ENCODE results near the gene UAP1L1.
A peak's percentile ranks its signal among the peaks of the same experiment; 100 is the strongest.

Gene UAP1L1

DNA sequence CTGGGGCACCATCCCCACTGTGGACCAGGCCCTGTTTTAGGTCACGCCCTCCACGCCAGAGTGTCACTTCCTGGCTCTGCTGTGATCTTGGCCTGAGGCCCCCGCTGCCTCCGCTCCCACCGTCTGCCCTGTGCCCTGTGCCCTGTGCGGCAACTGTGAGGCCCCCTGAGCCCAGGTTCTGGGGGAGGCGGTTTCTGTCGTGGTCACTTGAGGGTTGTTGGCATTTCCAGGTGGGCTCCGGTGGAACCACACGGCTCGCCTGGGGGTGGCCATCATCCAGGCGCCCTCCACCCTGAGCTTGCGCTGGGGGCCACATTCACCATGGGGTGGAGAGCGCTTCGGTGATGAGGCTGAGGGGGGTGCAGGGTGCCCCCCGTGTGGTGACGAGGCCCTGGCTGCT lies 30.7 kb downstream of the UAP1L1 start:
- Histone ChIP-seq H3K4me1 (ENCODE audit: control insufficient read depth, insufficient read depth, low read length) (no peaks in the 10 kb centered on the region), H3K4me3 (ENCODE audit: low read depth, low read length) (no peak overlapping the region), H3K27ac (ENCODE audit: low read depth, low read length) (no peak overlapping the region), H3K9ac (ENCODE audit: low read depth, low read length) (no peak overlapping the region), H3K27me3 (ENCODE audit: control insufficient read depth, insufficient read depth, low read length) (peaks cover 2% of the 10 kb centered on the region; the same call in 1 of the 2 replicates), H3K36me3 (ENCODE audit: control insufficient read depth, insufficient read depth, low read length) (peaks cover 62% of the 10 kb centered on the region), H3K9me3 (ENCODE audit: control insufficient read depth, insufficient read depth, low read length) (no peaks in the 10 kb centered on the region)

DNA sequence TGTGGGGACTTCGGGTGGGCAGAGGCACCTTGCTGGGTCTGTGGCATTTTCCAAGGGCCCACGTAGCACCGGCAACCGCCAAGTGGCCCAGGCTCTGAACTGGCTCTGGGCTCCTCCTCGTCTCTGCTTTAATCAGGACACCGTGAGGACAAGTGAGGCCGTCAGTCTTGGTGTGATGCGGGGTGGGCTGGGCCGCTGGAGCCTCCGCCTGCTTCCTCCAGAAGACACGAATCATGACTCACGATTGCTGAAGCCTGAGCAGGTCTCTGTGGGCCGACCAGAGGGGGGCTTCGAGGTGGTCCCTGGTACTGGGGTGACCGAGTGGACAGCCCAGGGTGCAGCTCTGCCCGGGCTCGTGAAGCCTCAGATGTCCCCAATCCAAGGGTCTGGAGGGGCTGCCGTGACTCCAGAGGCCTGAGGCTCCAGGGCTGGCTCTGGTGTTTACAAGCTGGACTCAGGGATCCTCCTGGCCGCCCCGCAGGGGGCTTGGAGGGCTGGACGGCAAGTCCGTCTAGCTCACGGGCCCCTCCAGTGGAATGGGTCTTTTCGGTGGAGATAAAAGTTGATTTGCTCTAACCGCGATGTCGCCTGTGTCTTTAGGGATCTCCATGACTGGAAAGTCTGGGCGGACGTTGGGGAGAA lies 31.4 kb downstream of the UAP1L1 start:
- Histone ChIP-seq H3K27ac (ENCODE audit: low read depth, low read length) (no peak overlapping the region), H3K4me1 (ENCODE audit: control insufficient read depth, insufficient read depth, low read length) (no peaks in the 10 kb centered on the region), H3K27me3 (ENCODE audit: control insufficient read depth, insufficient read depth, low read length) (peaks cover 9% of the 10 kb centered on the region), H3K36me3 (ENCODE audit: control insufficient read depth, insufficient read depth, low read length) (peaks cover 55% of the 10 kb centered on the region), H3K9me3 (ENCODE audit: control insufficient read depth, insufficient read depth, low read length) (no peaks in the 10 kb centered on the region), H3K9ac (ENCODE audit: low read depth, low read length) (no peak overlapping the region), H3K4me3 (ENCODE audit: low read depth, low read length) (no peak overlapping the region)

DNA sequence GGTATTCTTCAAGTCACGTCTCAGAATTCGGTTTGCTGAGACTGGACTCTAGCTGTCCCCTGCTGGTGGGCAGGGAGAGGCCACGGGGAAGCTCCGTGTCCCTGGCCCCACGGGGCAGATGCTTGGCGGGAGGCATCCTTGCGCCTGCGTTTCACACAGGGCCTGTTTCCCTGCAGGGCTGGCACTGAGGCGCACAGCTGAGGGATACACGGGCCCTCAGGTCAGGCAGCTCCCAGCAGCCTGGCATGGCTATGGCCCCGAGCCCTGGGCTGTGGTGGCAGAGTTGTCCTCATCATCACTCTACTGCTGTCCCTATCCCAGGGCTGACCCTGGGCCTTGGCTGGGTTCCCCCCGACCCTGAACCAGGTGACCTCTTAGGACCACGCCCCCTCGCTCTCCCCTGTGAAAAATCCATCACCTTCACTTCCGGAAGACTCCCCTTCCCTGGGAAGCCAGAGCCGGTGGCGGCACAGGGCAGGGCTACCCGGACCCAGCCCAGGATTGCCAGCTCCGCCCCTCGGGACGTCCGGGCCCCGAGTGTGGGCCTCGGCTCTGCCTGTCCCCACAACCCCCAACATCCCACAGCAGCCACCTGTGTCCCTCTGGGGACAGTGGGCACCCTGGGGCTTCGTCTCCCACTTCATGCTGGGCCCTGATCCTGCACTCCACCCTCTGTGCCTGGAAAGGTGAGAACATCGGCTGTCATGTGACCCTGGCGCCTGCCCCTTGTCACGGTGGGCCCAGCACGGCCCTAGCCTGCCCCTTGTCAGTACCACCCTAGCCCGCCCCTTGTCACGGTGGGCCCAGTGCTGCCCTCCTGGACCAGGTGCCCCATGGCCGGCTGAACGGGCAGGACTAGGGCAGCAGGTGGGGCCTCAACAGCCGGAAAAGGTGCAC lies 32.2 kb downstream of the UAP1L1 start:
- no peak overlapping the region for H3K4me3 ChIP-seq (ENCODE audit: low read depth, low read length)
- H3K27ac ChIP-seq (ENCODE audit: low read depth, low read length) = no peak overlapping the region
- no peak overlapping the region for H3K9ac ChIP-seq (ENCODE audit: low read depth, low read length)
- H3K4me1 ChIP-seq (ENCODE audit: control insufficient read depth, insufficient read depth, low read length) = no peaks in the 10 kb centered on the region
- H3K27me3 ChIP-seq (ENCODE audit: control insufficient read depth, insufficient read depth, low read length) = peaks cover 15% of the 10 kb centered on the region
- no peaks in the 10 kb centered on the region for H3K9me3 ChIP-seq (ENCODE audit: control insufficient read depth, insufficient read depth, low read length)
- peaks cover 49% of the 10 kb centered on the region for H3K36me3 ChIP-seq (ENCODE audit: control insufficient read depth, insufficient read depth, low read length)

DNA sequence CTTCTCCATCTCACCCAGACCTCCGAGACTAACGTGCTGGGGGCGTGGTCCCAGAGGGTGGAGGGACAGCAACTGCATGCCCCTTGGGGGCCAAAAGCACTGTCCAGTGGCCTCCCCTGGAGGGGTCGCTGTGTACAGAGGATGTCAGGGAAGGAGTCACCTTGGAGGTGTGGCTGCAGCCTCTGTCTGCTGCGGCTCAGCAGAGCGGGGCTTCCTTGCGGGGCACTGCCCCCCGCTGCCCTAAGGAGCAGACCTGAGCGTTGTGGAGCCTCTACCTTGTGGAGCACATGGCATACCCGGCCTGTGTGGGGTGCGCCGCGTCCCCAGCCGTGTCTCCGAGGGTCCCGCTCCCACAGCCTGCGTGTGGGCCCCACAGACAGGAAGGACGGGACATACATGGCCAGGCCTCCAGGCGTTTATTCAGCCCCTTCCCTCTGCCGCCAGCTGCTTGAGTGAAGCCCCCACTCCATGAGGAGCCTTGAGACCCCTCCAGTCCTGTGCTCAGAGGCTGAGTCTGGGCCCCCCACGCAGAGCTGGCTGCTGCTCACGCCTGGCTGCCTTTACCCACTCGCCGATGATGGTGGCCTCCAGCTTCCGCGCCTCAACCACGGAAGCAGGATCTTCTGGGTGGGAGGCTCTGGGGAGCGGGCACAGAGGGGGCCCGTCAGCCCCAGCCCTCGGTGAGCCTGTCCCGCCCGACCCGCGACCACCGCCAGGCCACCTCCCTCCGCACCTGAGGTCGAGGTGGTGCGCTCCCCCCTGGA lies 33.0 kb downstream of the UAP1L1 start:
- Histone ChIP-seq H3K9ac (ENCODE audit: low read depth, low read length) (no peak overlapping the region; the same call in 1 of the 2 replicates), H3K27ac (ENCODE audit: low read depth, low read length) (no peak overlapping the region), H3K36me3 (ENCODE audit: control insufficient read depth, insufficient read depth, low read length) (peaks cover 43% of the 10 kb centered on the region), H3K4me3 (ENCODE audit: low read depth, low read length) (no peak overlapping the region), H3K9me3 (ENCODE audit: control insufficient read depth, insufficient read depth, low read length) (no peaks in the 10 kb centered on the region), H3K4me1 (ENCODE audit: control insufficient read depth, insufficient read depth, low read length) (no peaks in the 10 kb centered on the region), H3K27me3 (ENCODE audit: control insufficient read depth, insufficient read depth, low read length) (peaks cover 23% of the 10 kb centered on the region)

DNA sequence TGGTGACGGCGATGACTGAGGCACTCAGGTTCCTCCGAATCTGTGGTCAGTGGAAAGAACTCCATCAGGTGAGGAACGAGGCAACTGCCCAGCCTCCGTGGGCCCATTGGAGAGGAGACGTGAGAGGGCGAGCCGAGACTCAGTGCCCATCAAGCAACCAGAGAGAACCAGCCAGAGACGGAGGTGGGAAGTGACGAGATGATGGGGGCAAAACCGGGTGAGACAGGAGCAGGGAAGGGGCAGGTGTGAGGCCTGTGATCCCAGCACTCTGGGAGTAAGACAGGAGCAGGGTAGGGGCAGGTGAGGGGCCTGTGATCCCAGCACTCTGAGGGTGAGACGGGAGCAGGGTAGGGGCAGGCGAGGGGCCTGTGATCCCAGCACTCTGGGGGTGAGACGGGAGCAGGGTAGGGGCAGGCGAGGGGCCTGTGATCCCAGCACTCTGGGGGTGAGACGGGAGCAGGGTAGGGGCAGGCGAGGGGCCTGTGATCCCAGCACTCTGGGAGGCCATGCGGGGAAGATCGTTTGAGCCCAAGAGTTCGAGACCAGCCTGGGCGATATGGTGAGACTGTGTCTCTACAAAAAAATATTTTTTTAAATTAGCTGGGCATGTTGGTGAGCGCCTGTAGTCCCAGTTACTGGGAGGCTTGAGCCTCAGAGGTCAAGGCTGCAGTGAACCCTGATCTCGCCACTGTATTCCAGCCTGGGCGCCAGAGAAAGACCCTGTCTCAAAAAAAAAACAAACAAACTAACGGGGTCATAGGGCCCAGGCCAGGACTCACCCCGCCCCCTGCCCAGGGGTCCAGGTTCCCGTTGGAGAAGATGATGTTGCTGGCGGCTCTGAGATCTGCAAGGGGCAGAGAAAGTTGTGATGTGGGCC lies 33.8 kb downstream of the UAP1L1 start:
- no peak overlapping the region for H3K9ac ChIP-seq (ENCODE audit: low read depth, low read length)
- no peak overlapping the region for H3K27ac ChIP-seq (ENCODE audit: low read depth, low read length)
- H3K36me3 ChIP-seq (ENCODE audit: control insufficient read depth, insufficient read depth, low read length) = peaks cover 36% of the 10 kb centered on the region
- H3K9me3 ChIP-seq (ENCODE audit: control insufficient read depth, insufficient read depth, low read length) = no peaks in the 10 kb centered on the region
- H3K4me3 ChIP-seq (ENCODE audit: low read depth, low read length) = no peak overlapping the region
- peaks cover 27% of the 10 kb centered on the region for H3K27me3 ChIP-seq (ENCODE audit: control insufficient read depth, insufficient read depth, low read length)
- no peaks in the 10 kb centered on the region for H3K4me1 ChIP-seq (ENCODE audit: control insufficient read depth, insufficient read depth, low read length)

DNA sequence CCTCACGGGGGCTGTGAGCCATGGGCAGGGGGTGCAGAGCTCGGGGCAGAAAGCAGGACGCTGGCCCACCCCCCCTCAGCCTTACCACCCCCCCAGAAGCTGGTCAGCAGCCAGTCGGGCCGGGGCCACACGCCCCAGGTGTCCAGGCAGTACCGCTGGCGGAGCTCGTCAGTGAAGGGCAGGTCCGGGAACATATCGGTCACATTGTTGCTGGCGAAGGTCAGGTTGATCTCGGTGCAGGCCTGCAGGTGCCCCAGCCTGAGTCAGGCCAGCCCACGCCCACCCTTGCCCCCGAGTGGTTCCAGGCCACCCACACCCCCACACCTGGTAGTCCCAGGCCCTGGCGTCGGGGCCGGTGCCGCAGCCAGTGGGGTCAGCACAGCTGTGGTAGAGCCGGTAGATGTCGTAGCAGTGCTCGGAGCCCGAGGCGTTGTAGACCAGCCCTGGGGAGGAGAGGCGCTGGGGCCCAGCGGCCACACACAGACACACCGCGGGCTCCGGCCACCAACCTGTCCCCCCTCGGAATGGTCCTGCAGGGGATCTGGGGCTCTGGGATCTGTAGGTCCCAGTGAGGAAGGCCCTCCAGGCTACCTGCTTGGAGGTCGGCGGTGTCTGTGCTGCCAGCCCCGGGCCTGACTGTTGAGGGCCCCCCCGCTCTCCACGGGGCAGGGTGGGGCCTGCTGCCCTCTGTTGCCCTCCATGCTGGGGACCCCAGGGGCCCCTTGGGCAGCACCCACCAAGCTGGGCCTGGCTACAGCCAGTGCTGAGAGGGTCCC lies 34.7 kb downstream of the UAP1L1 start:
- no peak overlapping the region for H3K27ac ChIP-seq (ENCODE audit: low read depth, low read length)
- no peaks in the 10 kb centered on the region for H3K4me1 ChIP-seq (ENCODE audit: control insufficient read depth, insufficient read depth, low read length)
- peaks cover 29% of the 10 kb centered on the region for H3K36me3 ChIP-seq (ENCODE audit: control insufficient read depth, insufficient read depth, low read length)

DNA sequence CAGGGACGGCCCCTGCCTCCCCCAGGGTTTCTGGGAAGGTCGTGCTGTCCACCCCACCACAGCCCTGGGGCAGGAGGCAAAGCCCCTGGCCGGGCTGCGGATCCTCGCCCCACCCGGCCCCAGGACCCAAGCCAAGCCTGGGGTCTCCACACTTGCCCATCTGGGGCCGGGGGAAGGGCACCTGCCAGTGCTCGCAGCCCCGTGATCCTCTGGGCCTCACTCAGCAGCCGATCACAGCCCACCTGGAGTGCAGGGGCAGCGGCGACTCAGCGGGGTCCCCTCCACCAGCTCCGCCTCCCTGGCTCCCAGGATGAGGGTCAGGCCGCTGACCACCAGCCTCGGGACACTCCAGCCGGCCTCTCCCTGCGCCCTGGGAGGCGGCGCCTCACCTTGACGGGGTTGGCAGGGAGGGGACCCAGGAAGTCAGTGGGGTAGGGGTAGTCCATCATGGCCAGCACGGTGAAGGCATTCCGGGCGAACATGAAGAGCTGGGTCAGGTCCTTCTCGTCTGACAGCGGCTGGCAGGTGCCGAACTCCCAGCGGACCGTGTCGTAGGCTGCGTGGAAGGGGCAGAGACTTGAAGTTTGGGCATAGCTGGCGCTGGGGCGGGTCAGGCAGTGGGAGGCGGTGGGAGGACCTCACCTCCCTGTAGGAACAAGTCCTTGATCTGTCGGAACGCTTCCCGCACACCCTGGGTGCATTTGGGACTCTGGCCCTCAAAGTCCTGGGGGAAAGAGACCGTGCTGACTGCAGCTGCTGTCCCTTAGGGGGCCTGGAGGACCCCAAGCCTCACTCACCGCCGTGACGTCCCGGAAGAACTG lies 35.5 kb downstream of the UAP1L1 start:
- H3K27me3 ChIP-seq (ENCODE audit: control insufficient read depth, insufficient read depth, low read length) = peaks cover 29% of the 10 kb centered on the region
- H3K9ac ChIP-seq (ENCODE audit: low read depth, low read length) = no peak overlapping the region
- no peak overlapping the region for H3K4me3 ChIP-seq (ENCODE audit: low read depth, low read length)
- H3K9me3 ChIP-seq (ENCODE audit: control insufficient read depth, insufficient read depth, low read length) = no peaks in the 10 kb centered on the region
- H3K4me1 ChIP-seq (ENCODE audit: control insufficient read depth, insufficient read depth, low read length) = no peaks in the 10 kb centered on the region
- peaks cover 21% of the 10 kb centered on the region for H3K36me3 ChIP-seq (ENCODE audit: control insufficient read depth, insufficient read depth, low read length)
- H3K27ac ChIP-seq (ENCODE audit: low read depth, low read length) = no peak overlapping the region

More for the DNA sequence above, 34.7 kb downstream of the UAP1L1 start:
- Histone ChIP-seq H3K27me3 (ENCODE audit: control insufficient read depth, insufficient read depth, low read length) (peaks cover 29% of the 10 kb centered on the region), H3K9me3 (ENCODE audit: control insufficient read depth, insufficient read depth, low read length) (no peaks in the 10 kb centered on the region), H3K4me3 (ENCODE audit: low read depth, low read length) (no peak overlapping the region), H3K9ac (ENCODE audit: low read depth, low read length) (no peak overlapping the region)

DNA sequence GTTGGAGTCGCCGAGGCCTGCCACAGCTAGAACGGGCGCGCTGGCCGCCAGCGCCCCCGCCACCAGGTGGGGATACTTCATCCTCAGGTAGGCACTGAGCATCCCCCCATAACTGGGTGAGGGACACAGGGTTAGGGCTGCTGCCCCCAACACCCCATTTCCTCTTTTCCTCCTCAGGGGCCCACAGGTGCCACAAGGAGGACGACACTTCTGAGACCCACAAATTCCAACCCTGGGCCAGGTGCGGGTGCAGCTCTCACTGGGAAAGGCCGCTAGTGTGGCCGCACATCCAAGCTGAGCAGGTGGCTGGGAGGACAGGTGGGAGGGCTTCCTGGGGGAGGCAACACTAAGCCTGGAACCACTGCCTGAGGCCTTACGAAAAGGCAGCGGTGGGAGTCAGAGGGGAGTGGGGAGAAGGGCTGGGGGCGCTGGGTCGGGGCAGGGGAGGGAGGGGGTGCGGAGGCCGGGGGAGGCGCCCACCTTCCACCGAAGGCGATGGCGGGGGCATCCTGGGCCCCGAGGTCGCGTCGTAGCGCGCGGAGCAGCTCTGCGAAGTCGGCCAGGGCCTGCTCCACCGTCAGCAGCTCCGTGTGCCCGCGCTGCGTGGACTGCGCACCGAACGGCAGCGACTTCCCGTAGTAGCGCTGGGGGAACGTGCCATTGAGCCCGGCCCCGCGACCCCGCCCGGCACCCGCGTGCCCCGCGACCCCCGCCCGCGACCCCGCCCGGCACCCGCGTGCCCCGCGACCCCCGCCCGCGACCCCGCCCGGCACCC lies 36.3 kb downstream of the UAP1L1 start:
- no peak overlapping the region for H3K9ac ChIP-seq (ENCODE audit: low read depth, low read length)

DNA sequence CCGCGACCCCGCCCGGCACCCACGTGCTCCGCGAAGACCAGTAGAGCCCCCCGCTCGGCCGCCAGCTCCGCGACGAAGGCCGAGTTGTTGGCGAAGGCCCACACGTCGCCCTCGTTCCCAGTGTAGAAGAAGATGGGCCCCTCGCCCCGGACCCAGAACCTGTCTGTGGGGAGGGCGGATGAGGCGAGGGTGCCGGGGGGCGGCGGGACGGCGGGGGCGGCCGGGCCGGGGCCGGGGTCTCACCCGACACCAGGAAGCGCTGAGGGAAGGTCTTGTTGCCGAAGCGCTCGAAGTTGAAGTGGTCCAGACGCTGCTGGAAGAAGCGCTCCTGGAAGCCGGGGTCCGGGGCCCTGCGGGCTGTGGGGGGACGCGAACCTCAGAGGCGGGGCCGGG lies 36.9 kb downstream of the UAP1L1 start:
- Histone ChIP-seq H3K4me1 (ENCODE audit: control insufficient read depth, insufficient read depth, low read length) (no peaks in the 10 kb centered on the region), H3K4me3 (ENCODE audit: low read depth, low read length) (peak overlapping the region; percentile 47; the same call in 1 of the 2 replicates), H3K9ac (ENCODE audit: low read depth, low read length) (no peak overlapping the region), H3K9me3 (ENCODE audit: control insufficient read depth, insufficient read depth, low read length) (no peaks in the 10 kb centered on the region), H3K36me3 (ENCODE audit: control insufficient read depth, insufficient read depth, low read length) (0 out of 2 replicates have a peak, but pooled peaks cover 7% of the 10 kb centered on the region), H3K27me3 (ENCODE audit: control insufficient read depth, insufficient read depth, low read length) (peaks cover 29% of the 10 kb centered on the region), H3K27ac (ENCODE audit: low read depth, low read length) (no peak overlapping the region)

More for the DNA sequence above, 36.3 kb downstream of the UAP1L1 start:
- Histone ChIP-seq H3K27ac (ENCODE audit: low read depth, low read length) (no peak overlapping the region), H3K36me3 (ENCODE audit: control insufficient read depth, insufficient read depth, low read length) (peaks cover 14% of the 10 kb centered on the region), H3K4me1 (ENCODE audit: control insufficient read depth, insufficient read depth, low read length) (no peaks in the 10 kb centered on the region), H3K9me3 (ENCODE audit: control insufficient read depth, insufficient read depth, low read length) (no peaks in the 10 kb centered on the region), H3K27me3 (ENCODE audit: control insufficient read depth, insufficient read depth, low read length) (peaks cover 29% of the 10 kb centered on the region), H3K4me3 (ENCODE audit: low read depth, low read length) (no peak overlapping the region)
